ENCODE data around the gene PIP4K2C.
"Not testable (repeated sequence)": the region's sequence is repeated elsewhere in the genome, so short reads cannot be mapped to it uniquely, and the experiment has no call there.

PIP4K2C gene

DNA sequence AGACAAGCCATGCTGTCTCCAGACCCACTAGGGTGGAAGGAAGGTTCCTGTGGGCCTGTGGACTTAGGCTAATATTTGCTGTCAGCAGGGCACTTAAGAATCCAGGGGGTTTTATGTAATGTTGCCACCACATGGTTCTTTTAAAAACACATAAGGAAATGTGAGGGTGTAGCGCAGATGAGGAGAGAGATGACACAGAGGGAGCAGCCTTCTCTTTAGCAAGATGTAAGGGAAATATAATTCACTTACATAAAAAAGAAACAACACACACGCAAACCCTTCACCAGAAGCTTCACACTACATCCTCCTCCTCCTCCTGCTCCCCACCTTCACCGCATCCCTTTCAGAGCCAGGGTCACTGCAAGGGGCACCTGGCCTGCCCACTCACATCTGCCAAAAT is 4.9 kb upstream of the PIP4K2C start:
- DNase-seq: no peak

DNA sequence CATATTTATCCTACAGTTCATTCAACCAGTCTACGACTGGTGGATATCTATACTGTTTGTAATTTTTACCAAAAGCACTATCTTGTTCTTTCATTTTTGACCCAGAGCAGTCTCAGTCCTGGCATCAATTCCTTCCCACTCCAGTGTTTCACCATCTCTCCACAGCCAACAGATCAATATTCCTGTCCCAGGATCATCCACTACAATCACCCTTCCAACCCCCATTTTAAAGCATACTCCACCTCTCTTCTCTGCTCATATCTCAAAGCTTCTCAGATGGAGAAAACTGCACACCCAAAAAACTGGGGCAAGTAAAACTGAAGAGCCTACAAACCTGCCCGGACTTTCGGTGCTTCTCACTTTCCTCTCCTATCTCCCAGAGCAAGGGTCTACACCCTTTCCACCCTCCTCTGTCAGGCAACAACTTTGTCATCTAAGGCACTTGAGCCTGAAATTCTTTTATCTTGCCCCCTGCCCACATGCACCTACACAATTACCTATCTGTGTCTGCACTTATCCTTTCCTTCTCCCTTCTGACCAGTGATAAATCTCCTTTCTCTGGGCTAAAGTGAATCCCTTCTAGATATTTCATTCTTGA is 4.1 kb upstream of the PIP4K2C start:
- DNase-seq: no peak

DNA sequence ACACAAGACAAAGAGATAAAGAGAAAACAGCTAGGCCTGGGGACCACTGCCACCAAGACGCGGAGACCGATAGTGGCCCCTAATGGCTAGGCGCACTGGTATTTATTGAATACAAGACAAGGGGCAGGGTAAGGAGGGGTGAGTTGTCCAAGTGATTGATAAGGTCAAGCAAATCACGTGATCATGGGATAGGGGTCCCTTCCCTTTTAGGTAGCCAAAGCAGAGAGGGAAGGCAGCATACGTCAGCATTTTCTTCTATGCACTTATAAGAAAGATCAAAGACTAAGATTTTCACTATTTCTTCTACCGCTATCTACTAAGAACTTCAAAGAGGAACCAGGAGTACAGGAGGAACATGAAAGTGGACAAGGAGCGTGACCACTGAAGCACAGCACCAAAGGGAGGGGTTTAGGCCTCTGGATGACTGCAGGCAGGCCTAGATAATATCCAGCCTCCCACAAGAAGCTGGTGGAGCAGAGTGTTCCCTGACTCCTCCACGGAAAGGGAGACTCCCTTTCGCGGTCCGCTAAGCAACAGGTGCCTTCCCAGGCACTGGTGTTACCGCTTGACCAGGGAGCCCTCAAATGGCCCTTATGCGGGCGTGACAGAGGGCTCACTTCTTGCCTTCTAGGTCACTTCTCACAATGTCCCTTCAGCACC is 1.9 kb upstream of the PIP4K2C start:
- not testable (repeated sequence) for DNase-seq

DNA sequence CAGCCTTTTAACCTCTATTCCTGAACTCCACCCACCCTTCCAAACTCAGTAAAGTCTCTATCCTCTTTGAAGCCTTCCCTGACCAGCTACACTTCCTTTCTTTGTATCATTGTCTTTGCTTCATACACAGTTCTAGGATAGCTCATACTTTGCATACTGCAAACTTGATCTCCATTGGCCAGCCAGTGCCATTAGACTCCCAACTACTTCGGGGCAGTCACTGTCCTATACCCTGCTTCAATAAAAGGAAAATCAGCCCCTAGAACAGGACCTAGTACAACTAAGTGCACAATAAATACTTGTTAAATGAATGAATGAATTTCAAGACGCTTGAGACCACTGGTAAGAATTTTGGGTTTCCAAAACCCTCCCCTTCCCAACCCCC is 521 bp upstream of the PIP4K2C start:
- no peak for DNase-seq

GRCh38 chr12:57591782-57592325 is 862 bp downstream of the PIP4K2C start:
- peak; percentile 28 for DNase-seq

DNA sequence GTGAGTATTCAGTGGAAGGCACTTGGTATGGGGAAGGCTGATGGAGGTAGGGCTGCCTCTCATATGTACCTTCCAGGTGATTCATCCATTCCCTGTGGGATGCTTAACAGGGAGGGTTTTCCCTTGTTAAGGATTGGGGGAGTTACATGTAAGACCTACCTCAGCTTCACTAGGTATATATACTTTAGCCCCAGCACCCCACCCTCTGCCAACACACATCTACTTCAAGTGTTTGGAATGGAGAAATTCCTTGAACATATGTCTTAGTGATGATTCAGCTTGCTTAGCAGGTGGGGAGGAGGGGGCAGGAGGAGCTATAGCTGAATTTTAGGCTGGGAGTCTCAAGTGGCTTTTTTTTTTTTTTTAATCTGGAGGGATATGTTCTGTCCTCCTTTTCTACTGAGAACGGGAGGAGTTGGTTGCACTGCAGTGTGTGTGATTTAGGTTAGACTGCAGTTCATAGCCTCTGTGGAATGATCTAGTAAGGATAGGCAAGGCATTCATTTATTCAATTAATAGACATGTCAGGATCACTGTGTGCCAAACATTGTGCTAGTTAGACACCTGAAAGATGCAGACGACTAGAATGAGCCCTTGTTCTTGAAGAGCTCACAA is 1.7 kb downstream of the PIP4K2C start:
- no peak for DNase-seq

DNA sequence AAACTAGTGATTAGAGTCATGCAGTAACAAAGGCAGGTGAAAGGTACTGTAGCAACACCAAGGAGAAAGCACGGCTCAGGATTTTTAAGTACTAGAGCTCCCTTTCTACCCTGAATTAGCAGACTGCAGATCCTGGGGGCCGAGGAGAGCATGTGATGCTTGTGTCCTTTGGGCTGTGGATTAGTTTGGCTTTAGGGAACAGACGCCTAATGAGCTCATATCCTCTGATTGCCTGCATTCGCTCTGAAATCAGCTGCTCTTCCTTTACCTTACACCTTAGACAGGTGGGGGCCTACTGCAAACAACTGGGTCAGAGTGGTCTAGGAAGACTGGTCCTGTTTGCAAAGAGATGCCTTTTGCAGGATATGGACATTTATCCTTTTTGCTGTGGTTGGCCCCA is 2.2 kb downstream of the PIP4K2C start:
- DNase-seq: no peak

DNA sequence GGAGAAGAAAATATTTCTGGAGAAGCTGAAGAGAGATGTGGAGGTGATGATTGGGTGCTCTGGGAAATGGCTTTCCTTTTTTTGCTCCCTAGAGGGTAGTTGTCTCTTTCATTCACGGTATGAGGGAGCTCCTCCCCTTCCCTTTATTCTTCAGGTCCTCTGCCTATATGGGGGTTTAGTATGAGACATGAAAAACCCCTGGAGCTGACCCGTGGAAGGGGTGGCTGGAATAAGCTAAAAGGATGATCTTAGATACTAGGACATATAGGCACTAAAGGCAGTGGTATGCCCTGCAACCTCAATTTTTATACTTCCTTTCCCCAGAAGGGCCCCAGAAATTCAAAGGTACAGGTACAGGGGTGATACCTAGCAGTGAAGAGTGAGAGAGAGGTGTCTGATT is 9.4 kb downstream of the PIP4K2C start:
- no peak for DNase-seq

- DNase-seq: no peak
These were observed 11.6 kb downstream of the PIP4K2C start for GRCh38 chr12:57602544-57602943.

GRCh38 chr12:57603324-57603723 is 12.3 kb downstream of the PIP4K2C start:
- no peak for DNase-seq

- no peak for DNase-seq
These were observed 12.9 kb downstream of the PIP4K2C start for GRCh38 chr12:57603815-57604453.

DNA sequence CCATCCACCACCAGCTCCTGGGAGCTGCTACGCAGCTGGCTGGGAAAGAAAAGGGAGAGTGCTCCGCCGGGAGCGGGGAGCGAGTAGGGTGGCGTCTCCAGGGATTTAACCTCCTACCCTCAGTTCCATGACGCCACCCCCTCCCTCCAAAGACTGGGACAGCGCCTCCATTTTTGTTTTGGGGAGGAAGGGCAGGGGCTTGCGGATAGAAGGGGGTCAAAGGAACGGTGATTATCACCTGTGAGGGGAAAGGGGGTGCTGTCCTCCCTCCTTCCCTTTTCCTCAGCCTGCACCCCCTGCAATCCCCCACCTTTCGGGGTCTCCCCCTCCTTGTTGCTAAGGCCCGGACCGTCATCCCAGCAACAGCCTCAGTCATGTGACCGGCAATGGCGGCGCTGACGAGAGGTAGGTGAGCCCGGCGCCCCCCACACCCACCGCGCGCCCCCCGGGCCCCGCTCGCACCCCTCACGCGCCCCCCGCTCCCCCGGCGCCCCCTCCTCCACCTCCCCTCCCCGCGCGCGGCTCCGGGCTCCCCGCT is 13.5 kb downstream of the PIP4K2C start, which contains the start of gene DTX3:
TSS of gene DTX3 (plus strand) at position 371 of the 538 bp plus-strand sequence. CDS start 1,694 bp downstream, outside the sequence.
- DNase-seq: peak; percentile 71

- DNase-seq: peak; percentile 56
These were observed 14.2 kb downstream of the PIP4K2C start for GRCh38 chr12:57604992-57605810.

- DNase-seq: no peak
These were observed 14.9 kb downstream of the PIP4K2C start for GRCh38 chr12:57605811-57606311.

- no peak for DNase-seq
These were observed 15.4 kb downstream of the PIP4K2C start for GRCh38 chr12:57606399-57606798.

GRCh38 chr12:57606821-57607220 is 15.8 kb downstream of the PIP4K2C start:
- DNase-seq: no peak

DNA sequence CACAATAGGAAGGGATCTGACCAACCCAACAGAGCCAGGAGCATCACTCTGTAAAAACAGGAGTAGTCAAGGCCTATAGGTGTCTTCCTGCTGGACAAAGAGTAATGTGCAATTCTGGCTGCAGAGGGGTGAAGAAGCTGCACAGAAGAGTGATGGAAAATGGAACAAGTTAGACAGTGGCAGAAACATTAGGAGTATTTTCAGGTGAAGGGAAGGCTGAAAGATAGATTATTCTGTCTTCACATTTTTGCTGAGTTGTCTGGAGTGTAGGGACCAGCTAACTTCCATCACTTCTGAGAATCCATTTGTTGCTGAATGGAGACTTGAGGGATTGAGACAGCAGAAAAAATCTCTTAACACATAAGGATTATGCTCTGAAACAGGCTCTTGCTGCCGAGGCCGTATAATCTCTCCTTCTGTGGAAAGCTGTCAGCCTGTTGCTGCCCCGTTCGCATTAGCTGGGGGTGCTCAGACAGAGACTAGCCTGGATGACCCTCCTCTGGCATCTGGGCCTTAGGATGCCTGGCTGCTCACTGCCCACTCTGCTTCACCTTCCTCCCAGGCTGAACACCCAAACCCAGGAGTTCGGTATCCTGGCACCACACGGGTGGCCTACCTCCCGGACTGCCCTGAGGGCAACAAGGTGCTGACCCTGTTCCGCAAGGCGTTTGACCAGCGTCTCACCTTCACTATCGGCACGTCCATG is 17.1 kb downstream of the PIP4K2C start:
- no peak for DNase-seq

GRCh38 chr12:57609101-57609780 is 18.2 kb downstream of the PIP4K2C start:
- DNase-seq: no peak

- no peak for DNase-seq
These were observed 19.0 kb downstream of the PIP4K2C start for GRCh38 chr12:57609781-57610553.

- DNase-seq: peak; percentile 69
These were observed 19.6 kb downstream of the PIP4K2C start for GRCh38 chr12:57610554-57611107.
